ENCODE measurements around the gene PLA2G2C. TPM values are rescaled to one million over a fixed set of nuclear protein-coding genes. Genes with fewer than 3 reads are reported as not detected.

PLA2G2C gene
- total and polyA plus RNA-seq, 2 of the 13 experiments (the other 11 are each of a cell fraction or from before 2014, with no cell fraction given): not detected

DNA sequence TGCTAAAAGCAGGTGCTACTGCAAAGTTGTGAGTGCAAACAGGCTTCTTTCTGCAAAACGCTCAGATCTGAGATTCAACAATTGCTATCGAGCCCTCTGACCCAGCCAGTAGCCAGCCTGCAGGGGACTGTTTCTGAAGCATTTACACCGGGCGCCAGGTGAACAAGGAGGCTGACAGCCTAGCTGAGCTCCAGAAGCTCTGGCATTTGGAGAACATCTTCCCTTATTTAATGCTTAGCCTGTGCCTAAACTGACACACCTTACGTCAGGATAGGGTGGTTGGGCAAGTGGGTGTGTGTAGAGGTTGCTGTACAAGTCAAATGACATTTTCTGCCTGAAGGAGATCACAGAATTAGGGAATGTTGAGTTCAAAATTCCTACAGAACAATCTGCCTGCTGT, 15.8 kb upstream of the PLA2G2C start:
- H3K9me3 ChIP-seq (ENCODE audit: low read length): no peaks in the 10 kb centered on the region
- no peaks in the 10 kb centered on the region for H4K20me1 ChIP-seq (ENCODE audit: insufficient read depth, low read length)
- no peak overlapping the region for H3K4me2 ChIP-seq (ENCODE audit: low read depth, low read length)
- intact Hi-C loops (cut with micrococcal nuclease; ENCODE audit: unreplicated experiment): no loop called here
- TF ChIP-seq TEAD2 (CRISPR knock-in tag; IDR thresholded peaks at IDR 0.05) (no peak), DNMT3B (CRISPR knock-in tag; conservative IDR thresholded peaks at IDR 0.05) (no peak), ZKSCAN5 (CRISPR knock-in tag; IDR thresholded peaks at IDR 0.05) (no peak), CBX5 (CRISPR knock-in tag; IDR thresholded peaks at IDR 0.05; ENCODE audit: borderline replicate concordance) (no peak), NCOA5 (CRISPR knock-in tag; IDR thresholded peaks at IDR 0.05) (no peak), SOX13 (IDR thresholded peaks at IDR 0.05) (no peak), SOX13 (CRISPR knock-in tag; conservative IDR thresholded peaks at IDR 0.05 in 1 of 2, IDR thresholded peaks at IDR 0.05 in 1 of 2) (no peak), ZNF563 (CRISPR knock-in tag; IDR thresholded peaks at IDR 0.05) (no peak)
- DNase-seq (ENCODE audit: low spot score) (no peak), FAIRE-seq (no peak), ATAC-seq (no peak)
- H3K79me2 ChIP-seq (ENCODE audit: insufficient read depth, low read length): no peaks in the 10 kb centered on the region
- POLR2A ChIA-PET: no interaction called here
- H3K27me3 ChIP-seq (ENCODE audit: control insufficient read depth in 1 of 2, insufficient read depth in 2 of 2, low read length in 2 of 2): peaks cover 3 to 28% of the 10 kb centered on the region in 2 experiments; a peak in 3 of 5 replicates
- H3K36me3 ChIP-seq (replicated peaks in 1 of 2; ENCODE audit: control insufficient read depth in 1 of 2, insufficient read depth in 2 of 2, low read length in 2 of 2): no peaks in the 10 kb centered on the region
- in situ Hi-C loops (cut with HindIII; ENCODE audit: extremely low pct_ligation_motif_present, low pct_unique_long_range_greater_than_20kb): no loop called here
- no peak overlapping the region for H3K27ac ChIP-seq (ENCODE audit: extremely low read length, insufficient read depth, low read length)
- no peak overlapping the region for H3K9ac ChIP-seq (ENCODE audit: insufficient read depth, low read depth, low read length)
- no peak overlapping the region for H3K4me3 ChIP-seq (replicated peaks in 1 of 3; ENCODE audit: insufficient read depth in 1 of 3, low read depth in 2 of 3, low read length in 3 of 3)
- H3K4me1 ChIP-seq (ENCODE audit: insufficient read depth, low read length): no peaks in the 10 kb centered on the region
- no peak overlapping the region for H2AFZ ChIP-seq (ENCODE audit: low read length)
- no TSS peak for BruUV-seq (replicated peaks)
- WGBS (ENCODE audit: low lambda C conversion rate): 0% methylated on average over 1 of the region's 5 CpGs
- CTCF ChIA-PET (ENCODE audit: low intra/inter-chr PET ratio, low total read pairs): no interaction called here

DNA sequence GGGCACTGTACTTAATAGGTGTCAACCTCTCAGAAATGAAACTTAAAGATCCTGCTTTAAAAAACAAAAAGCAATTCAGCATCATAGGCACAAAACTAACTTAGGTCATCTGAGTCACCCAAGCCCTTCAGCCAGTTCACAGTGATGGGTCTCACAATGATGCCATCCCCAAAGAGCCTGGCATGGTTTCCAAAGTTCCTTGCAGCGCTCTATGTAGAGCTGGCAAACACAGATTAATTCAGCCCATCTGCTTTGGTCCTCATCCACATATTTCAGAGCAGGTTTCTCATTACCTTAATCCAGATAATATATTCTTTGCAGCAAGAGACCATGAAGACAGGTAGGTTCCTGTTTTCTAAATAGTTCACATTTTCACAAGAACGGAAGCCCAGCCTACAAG, 14.6 kb upstream of the PLA2G2C start:
- 0% methylated on average over 2 of the region's 2 CpGs for WGBS (ENCODE audit: low lambda C conversion rate)
- Histone ChIP-seq H3K27me3 (ENCODE audit: control insufficient read depth in 1 of 2, insufficient read depth in 2 of 2, low read length in 2 of 2) (peaks cover 3 to 28% of the 10 kb centered on the region in 2 experiments; a peak in 3 of 5 replicates), H3K79me2 (ENCODE audit: insufficient read depth, low read length) (no peaks in the 10 kb centered on the region), H3K36me3 (replicated peaks in 1 of 2; ENCODE audit: control insufficient read depth in 1 of 2, insufficient read depth in 2 of 2, low read length in 2 of 2) (no peaks in the 10 kb centered on the region), H2AFZ (ENCODE audit: low read length) (no peak overlapping the region), H3K4me3 (replicated peaks in 1 of 3; ENCODE audit: insufficient read depth in 1 of 3, low read depth in 2 of 3, low read length in 3 of 3) (no peak overlapping the region), H3K4me1 (ENCODE audit: insufficient read depth, low read length) (no peaks in the 10 kb centered on the region), H3K9me3 (ENCODE audit: low read length) (no peaks in the 10 kb centered on the region), H4K20me1 (ENCODE audit: insufficient read depth, low read length) (no peaks in the 10 kb centered on the region), H3K9ac (ENCODE audit: insufficient read depth, low read depth, low read length) (no peak overlapping the region), H3K27ac (ENCODE audit: extremely low read length, insufficient read depth, low read length) (no peak overlapping the region), H3K4me2 (ENCODE audit: low read depth, low read length) (no peak overlapping the region)
- no TSS peak for BruUV-seq (replicated peaks)
- no peak for DNase-seq (ENCODE audit: low spot score)
- no peak for FAIRE-seq
- no peak for ATAC-seq
- intact Hi-C loops (cut with micrococcal nuclease; ENCODE audit: unreplicated experiment): no loop called here
- ChIA-PET CTCF (ENCODE audit: low intra/inter-chr PET ratio, low total read pairs) (no interaction called here), POLR2A (no interaction called here)
- in situ Hi-C loops (cut with HindIII; ENCODE audit: extremely low pct_ligation_motif_present, low pct_unique_long_range_greater_than_20kb): no loop called here
- TF ChIP-seq ZNF274 (CRISPR knock-in tag; IDR thresholded peaks at IDR 0.05) (no peak), GTF2F1 (IDR thresholded peaks at IDR 0.05; ENCODE audit: low read length) (no peak), ZSCAN5A (CRISPR knock-in tag; IDR thresholded peaks at IDR 0.05; ENCODE audit: borderline replicate concordance) (no peak), ZNF3 (CRISPR knock-in tag; IDR thresholded peaks at IDR 0.05) (no peak), HNF4G (IDR thresholded peaks at IDR 0.05; ENCODE audit: borderline replicate concordance, low read depth, low read length) (no peak), HNF4G (CRISPR knock-in tag; IDR thresholded peaks at IDR 0.05; ENCODE audit: borderline replicate concordance, low read depth) (no peak), HNRNPLL (IDR thresholded peaks at IDR 0.05; ENCODE audit: low read depth, low read length, poor library complexity, severe bottlenecking) (no peak), ZNF652 (CRISPR knock-in tag; IDR thresholded peaks at IDR 0.05; ENCODE audit: borderline replicate concordance, low read depth) (no peak)
- TF ChIP-seq, protein P1, sequence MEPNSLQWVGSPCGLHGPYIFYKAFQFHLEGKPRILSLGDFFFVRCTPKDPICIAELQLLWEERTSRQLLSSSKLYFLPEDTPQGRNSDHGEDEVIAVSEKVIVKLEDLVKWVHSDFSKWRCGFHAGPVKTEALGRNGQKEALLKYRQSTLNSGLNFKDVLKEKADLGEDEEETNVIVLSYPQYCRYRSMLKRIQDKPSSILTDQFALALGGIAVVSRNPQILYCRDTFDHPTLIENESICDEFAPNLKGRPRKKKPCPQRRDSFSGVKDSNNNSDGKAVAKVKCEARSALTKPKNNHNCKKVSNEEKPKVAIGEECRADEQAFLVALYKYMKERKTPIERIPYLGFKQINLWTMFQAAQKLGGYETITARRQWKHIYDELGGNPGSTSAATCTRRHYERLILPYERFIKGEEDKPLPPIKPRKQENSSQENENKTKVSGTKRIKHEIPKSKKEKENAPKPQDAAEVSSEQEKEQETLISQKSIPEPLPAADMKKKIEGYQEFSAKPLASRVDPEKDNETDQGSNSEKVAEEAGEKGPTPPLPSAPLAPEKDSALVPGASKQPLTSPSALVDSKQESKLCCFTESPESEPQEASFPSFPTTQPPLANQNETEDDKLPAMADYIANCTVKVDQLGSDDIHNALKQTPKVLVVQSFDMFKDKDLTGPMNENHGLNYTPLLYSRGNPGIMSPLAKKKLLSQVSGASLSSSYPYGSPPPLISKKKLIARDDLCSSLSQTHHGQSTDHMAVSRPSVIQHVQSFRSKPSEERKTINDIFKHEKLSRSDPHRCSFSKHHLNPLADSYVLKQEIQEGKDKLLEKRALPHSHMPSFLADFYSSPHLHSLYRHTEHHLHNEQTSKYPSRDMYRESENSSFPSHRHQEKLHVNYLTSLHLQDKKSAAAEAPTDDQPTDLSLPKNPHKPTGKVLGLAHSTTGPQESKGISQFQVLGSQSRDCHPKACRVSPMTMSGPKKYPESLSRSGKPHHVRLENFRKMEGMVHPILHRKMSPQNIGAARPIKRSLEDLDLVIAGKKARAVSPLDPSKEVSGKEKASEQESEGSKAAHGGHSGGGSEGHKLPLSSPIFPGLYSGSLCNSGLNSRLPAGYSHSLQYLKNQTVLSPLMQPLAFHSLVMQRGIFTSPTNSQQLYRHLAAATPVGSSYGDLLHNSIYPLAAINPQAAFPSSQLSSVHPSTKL (CRISPR knock-in tag; IDR thresholded peaks at IDR 0.05): no peak

Data from HepG2 (cell line).